SK-MEL-5 (cell line): Measurements from ENCODE around the gene TUBGCP3. TPM values are rescaled to one million over a fixed set of nuclear protein-coding genes. Genes with fewer than 3 reads are reported as not detected.

Source experiments
- DNase-seq: peaks from one replicate; pipeline ENCODE4 v3.0.0-alpha.2; 2016; ENCODE audit warnings: low read depth, low spot score
- in situ Hi-C: cut with HindIII; loops from 2 replicates; pipeline ENCODE4 v1.10.0; 2016; ENCODE audit warnings: low sequenced_read_pairs, high pct_unique_total_duplicates, low pct_unique_long_range_greater_than_20kb
- total RNA-seq: library from RNA; depleted of rRNA; stranded (reverse); fragments of >200 nt; shearing (Covaris generic); gene quantifications from 2 replicates; pipeline ENCODE4 v1.2.3, GENCODE V29; 2014

Gene TUBGCP3
- total RNA-seq, 1 experiment from 2014 or later = 17.1 TPM

DNA sequence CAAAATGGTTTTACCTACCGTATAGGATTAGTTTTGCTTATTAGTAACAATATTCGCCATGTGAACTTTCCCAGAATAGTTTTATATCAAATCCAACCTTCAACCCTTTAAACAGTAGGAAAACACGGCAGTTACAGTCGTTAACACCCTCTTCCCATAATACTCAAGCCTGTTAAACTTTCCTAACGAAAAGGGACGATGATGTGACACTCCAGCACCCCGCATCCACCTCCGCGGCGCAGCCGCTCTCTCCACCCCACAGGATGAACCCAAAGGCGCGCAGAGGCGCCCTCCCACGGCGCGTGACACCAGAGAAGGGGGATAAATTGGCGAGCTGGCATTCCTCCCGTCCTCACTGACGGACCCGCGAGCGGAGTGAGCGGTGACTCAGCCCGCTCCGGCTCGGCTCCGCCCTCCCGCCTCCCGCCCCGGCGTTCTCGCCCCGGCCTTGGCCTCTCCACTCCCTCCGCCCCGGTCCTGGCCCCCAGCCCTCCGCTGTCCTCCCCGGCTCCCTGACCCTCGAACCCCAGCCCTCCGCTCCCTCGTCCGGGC lies 665 bp downstream of the TUBGCP3 start:
- DNase-seq = peak; percentile 77
- in situ Hi-C loops = no loop called here

GRCh38 chr13:112586334-112586960 lies 1.5 kb downstream of the TUBGCP3 start:
- in situ Hi-C loops = no loop called here
- DNase-seq = no peak

DNA sequence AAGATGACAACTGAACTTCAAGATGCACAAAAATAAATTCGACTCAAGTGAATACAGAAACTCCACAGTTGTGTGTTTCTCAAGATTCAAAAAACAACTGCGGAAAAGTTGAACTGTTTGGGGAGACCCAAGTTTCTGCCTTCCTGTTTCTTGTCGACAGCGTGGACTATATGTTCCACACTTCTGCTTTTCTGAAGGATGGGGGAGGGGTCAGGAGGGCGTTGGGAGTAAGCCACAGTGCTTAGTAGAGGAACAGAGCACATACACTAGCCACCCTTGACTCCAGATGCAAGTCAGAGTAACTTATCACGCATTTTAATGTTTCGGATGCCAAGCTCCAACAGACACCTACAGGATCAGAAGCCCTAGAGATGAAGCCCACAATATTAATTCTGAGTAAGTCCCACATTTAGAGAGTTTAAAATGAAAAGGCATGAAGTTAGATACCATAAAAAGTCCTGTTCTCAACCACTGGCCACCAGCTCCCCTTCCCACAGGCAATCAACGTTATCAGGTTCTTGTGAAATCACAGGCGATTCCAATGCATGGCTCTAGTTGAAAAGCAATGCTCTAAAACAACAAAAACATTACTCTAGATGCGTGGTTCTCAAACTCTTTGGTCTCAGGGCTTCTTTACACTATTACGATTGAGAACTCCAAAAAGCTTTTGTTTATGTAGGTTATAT lies 4.2 kb downstream of the TUBGCP3 start:
- DNase-seq = no peak
- in situ Hi-C loops = no loop called here

DNA sequence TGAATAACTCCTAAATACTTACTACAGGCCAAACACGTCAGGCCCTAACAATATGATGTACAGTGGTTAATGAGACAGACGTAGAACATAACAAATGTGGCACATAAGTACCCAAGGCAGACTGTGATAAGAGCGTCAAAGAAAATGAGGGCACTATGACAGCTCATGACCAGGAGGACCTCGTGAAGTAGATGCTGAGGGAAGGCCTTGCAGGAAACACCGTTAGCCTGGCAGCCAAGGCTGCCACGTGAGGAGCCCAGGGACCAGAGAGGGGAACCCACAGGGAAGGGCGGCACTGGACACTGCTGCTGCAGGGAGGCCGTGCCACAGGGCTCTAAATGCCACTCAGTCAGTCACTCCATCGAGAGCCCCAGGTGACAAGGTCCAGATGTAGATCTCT lies 5.7 kb downstream of the TUBGCP3 start:
- DNase-seq = no peak
- in situ Hi-C loops = no loop called here

DNA sequence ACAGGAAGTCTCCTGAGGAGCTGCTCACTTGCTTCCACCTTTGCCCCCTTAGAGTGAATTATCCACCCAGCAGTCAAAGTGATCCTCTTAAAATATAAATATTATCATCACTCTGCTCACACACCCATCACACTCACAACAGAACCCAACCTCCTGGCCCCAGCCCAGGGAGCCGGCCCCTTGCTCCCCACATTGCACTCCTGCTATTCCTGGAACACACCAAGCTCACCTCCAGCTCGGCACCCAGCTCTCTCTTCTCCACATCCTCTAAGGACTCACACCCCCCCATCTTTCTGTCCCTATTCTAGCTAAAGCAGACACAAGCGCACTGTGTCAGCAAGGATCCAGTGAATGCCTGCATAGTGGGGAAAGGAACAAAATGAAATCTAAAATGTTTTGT lies 7.0 kb downstream of the TUBGCP3 start:
- no peak for DNase-seq
- in situ Hi-C loops = no loop called here

- in situ Hi-C loops = no loop called here
- DNase-seq = no peak
These were observed 7.7 kb downstream of the TUBGCP3 start for GRCh38 chr13:112580211-112580610.

DNA sequence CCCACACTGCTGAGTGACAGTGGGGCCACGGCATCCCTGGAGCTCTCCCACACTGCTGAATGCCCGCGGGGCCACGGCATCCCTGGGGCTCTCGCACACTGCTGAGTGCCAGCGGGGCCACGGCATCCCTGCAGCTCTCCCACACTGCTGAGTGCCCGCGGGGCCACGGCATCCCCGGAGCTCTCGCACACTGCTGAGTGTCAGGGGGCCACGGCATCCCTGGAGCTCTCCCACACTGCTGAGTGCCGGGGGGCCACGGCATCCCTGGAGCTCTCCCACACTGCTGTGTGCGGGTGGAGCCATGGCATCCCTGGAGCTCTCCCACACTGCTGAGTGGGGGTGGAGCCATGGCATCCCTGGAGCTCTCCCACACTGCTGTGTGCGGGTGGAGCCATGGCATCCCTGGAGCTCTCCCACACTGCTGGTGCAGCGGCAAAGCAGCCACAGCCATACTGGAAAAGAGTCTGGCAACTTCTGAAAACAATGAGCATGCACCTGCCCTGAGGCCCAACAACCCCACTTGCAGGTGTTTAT lies 8.6 kb downstream of the TUBGCP3 start:
- DNase-seq = no peak
- in situ Hi-C loops = no loop called here

- in situ Hi-C loops = no loop called here
- no peak for DNase-seq
These were observed 11.2 kb downstream of the TUBGCP3 start for GRCh38 chr13:112576768-112577167.

GRCh38 chr13:112576191-112576590 lies 11.8 kb downstream of the TUBGCP3 start:
- in situ Hi-C loops = no loop called here
- no peak for DNase-seq

- in situ Hi-C loops = no loop called here
- DNase-seq = no peak
These were observed 12.3 kb downstream of the TUBGCP3 start for GRCh38 chr13:112575675-112576074.

GRCh38 chr13:112574834-112575613 lies 12.9 kb downstream of the TUBGCP3 start:
- in situ Hi-C loops = no loop called here

GRCh38 chr13:112574416-112574815 lies 13.5 kb downstream of the TUBGCP3 start:
- no peak for DNase-seq
- in situ Hi-C loops = no loop called here

More at GRCh38 chr13:112574834-112575613, 12.9 kb downstream of the TUBGCP3 start:
- no peak for DNase-seq

DNA sequence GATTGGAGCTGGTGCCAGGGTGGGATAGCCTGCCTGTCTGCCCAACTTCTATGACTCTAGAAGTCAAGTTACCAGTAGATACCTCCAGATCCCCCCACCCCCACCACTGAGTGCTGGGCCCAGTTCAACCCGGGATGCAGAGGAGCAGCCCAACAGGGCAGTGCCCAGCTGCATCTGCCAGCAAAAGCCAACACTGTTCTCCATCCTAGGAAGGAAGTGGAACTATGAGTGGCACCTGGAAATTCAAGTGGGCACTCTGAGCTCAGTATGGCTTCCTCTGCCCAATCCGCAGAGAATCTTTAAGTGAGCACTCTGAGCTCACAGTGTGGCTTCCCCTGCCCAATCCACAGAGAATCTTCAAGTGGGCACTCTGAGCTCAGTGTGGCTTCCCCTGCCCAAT lies 14.2 kb downstream of the TUBGCP3 start:
- in situ Hi-C loops = no loop called here

DNA sequence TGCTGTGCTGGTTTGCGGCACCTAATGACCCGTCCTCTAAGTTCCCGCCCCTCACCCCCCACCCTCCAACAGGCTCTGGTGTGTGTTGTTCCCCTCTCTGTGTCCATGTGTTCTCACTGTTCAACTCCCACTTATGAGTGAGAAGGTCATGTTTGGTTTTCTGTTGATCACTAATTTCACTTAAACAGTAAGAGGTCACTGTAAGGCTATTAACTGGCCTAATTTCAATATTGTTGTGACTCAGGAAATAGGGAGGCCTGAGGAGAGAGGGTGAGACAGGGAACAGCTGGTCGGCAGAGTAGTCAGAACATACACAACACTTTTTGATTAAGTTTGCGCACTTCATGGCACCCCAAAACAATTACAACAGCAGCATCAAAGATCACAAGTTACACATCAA lies 15.6 kb downstream of the TUBGCP3 start:
- DNase-seq = no peak

More for the DNA sequence above, 14.2 kb downstream of the TUBGCP3 start:
- no peak for DNase-seq

DNA sequence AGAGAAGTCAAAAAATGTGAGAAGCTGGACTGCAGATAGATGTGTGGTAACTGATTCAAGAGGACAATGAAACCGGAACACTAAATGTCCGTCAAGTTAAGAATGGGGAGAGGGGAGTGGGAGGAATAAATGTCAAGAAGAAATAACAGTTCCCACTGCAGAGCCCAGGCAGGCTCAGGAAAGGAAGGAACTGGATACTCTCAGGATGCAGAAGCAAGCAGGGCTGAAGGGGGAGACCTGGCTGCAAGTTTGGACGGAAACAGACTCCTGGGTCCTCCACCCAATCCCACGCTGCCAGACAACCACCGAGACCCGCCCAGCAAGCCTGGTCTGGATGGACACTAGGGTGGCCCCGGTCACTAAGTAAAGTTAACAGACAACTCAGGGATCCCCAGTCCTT lies 18.1 kb downstream of the TUBGCP3 start:
- in situ Hi-C loops = no loop called here
- no peak for DNase-seq

More for the DNA sequence above, 15.6 kb downstream of the TUBGCP3 start:
- in situ Hi-C loops = no loop called here

- DNase-seq = no peak
- in situ Hi-C loops = no loop called here
These were observed 20.6 kb downstream of the TUBGCP3 start for GRCh38 chr13:112567161-112567862.

DNA sequence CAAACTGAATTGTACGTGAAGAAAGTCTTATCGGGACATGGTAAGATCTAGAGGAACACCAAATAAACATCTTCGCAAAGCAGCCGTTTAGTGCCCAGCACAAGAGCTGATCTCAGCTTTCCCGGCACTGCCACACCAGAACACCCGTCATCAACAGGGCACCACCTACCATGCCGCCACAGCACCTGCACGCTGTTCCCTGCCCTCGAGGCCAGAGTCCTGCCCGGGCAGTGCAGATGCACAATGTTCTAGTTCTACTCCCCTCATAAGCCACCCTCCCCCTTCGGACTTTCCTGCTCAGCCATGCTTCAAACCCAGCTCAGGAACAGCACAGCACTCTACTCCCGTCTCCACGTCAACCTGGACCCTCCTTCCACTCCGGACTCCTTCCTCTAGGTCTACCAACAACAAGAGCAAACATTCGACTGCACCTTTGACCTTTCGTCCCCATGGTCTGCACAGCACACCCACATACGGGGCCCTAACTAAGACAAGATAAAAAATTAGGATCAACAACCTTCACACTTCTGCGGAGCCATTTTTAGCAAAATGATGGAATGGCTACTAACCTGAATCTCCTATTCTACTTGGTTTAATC lies 25.1 kb downstream of the TUBGCP3 start:
- in situ Hi-C loops = no loop called here

More for the DNA sequence above, 25.1 kb downstream of the TUBGCP3 start:
- DNase-seq = no peak
